KOPT-K1 (cell line): ENCODE measurements around the gene KCNMA1.

Source experiments
- H3K27ac ChIP-seq: fragments of 200-600 bp; sonication (generic); 2 replicates; pipeline ENCODE4 v1.5.1; 2016; ENCODE audit warnings: antibody characterized with exemption, mild to moderate bottlenecking, low read depth, low read length; ENCODE audit not compliant: poor library complexity, severe bottlenecking
- H3K36me3 ChIP-seq: fragments of 200-600 bp; sonication (generic); 2 replicates; pipeline ENCODE4 v1.5.1; 2017; ENCODE audit warnings: antibody characterized with exemption, mild to moderate bottlenecking, low read length, moderate library complexity; ENCODE audit not compliant: insufficient read depth
- H3K9me3 ChIP-seq: fragments of 200-600 bp; sonication (generic); 2 replicates; pipeline ENCODE4 v1.5.1; 2017; ENCODE audit warnings: antibody characterized with exemption, low read length, mild to moderate bottlenecking; ENCODE audit not compliant: insufficient read depth, poor library complexity, severe bottlenecking

KCNMA1 gene

GRCh38 chr10:77074104-77074624 is 563.4 kb downstream of the KCNMA1 start:
- H3K27ac ChIP-seq: no peak overlapping the region
- no peaks in the 10 kb centered on the region for H3K9me3 ChIP-seq
- H3K36me3 ChIP-seq: no peaks in the 10 kb centered on the region

- H3K27ac ChIP-seq: no peak overlapping the region
- no peaks in the 10 kb centered on the region for H3K36me3 ChIP-seq
- no peaks in the 10 kb centered on the region for H3K9me3 ChIP-seq
These were observed 564.0 kb downstream of the KCNMA1 start for GRCh38 chr10:77073663-77073960.

GRCh38 chr10:77072836-77073662 is 564.6 kb downstream of the KCNMA1 start:
- Histone ChIP-seq H3K9me3 (no peaks in the 10 kb centered on the region), H3K36me3 (no peaks in the 10 kb centered on the region), H3K27ac (no peak overlapping the region)

- no peak overlapping the region for H3K27ac ChIP-seq
- H3K9me3 ChIP-seq: no peaks in the 10 kb centered on the region
- no peaks in the 10 kb centered on the region for H3K36me3 ChIP-seq
These were observed 565.2 kb downstream of the KCNMA1 start for GRCh38 chr10:77072361-77072835.

- H3K36me3 ChIP-seq: no peaks in the 10 kb centered on the region
- no peaks in the 10 kb centered on the region for H3K9me3 ChIP-seq
- H3K27ac ChIP-seq: no peak overlapping the region
These were observed 565.7 kb downstream of the KCNMA1 start for GRCh38 chr10:77071956-77072355.

- no peaks in the 10 kb centered on the region for H3K36me3 ChIP-seq
- H3K27ac ChIP-seq: no peak overlapping the region
- H3K9me3 ChIP-seq: no peaks in the 10 kb centered on the region
These were observed 566.6 kb downstream of the KCNMA1 start for GRCh38 chr10:77071001-77071511.

GRCh38 chr10:77070346-77070745 is 567.3 kb downstream of the KCNMA1 start:
- no peaks in the 10 kb centered on the region for H3K9me3 ChIP-seq
- H3K36me3 ChIP-seq: no peaks in the 10 kb centered on the region
- H3K27ac ChIP-seq: no peak overlapping the region

- Histone ChIP-seq H3K36me3 (no peaks in the 10 kb centered on the region), H3K27ac (no peak overlapping the region), H3K9me3 (no peaks in the 10 kb centered on the region)
These were observed 568.6 kb downstream of the KCNMA1 start for GRCh38 chr10:77068969-77069368.

GRCh38 chr10:77068272-77068671 is 569.3 kb downstream of the KCNMA1 start:
- H3K9me3 ChIP-seq: no peaks in the 10 kb centered on the region
- no peaks in the 10 kb centered on the region for H3K36me3 ChIP-seq
- H3K27ac ChIP-seq: no peak overlapping the region

GRCh38 chr10:77062381-77062780 is 575.2 kb downstream of the KCNMA1 start:
- H3K27ac ChIP-seq: no peak overlapping the region
- H3K36me3 ChIP-seq: no peaks in the 10 kb centered on the region
- H3K9me3 ChIP-seq: no peaks in the 10 kb centered on the region

GRCh38 chr10:77060913-77061312 is 576.7 kb downstream of the KCNMA1 start:
- Histone ChIP-seq H3K9me3 (no peaks in the 10 kb centered on the region), H3K27ac (no peak overlapping the region), H3K36me3 (no peaks in the 10 kb centered on the region)

GRCh38 chr10:77056650-77057049 is 581.0 kb downstream of the KCNMA1 start:
- Histone ChIP-seq H3K9me3 (no peaks in the 10 kb centered on the region), H3K27ac (no peak overlapping the region), H3K36me3 (no peaks in the 10 kb centered on the region)

- Histone ChIP-seq H3K27ac (no peak overlapping the region), H3K9me3 (no peaks in the 10 kb centered on the region), H3K36me3 (no peaks in the 10 kb centered on the region)
These were observed 585.0 kb downstream of the KCNMA1 start for GRCh38 chr10:77052593-77052992.

- H3K36me3 ChIP-seq: no peaks in the 10 kb centered on the region
- H3K27ac ChIP-seq: no peak overlapping the region
- H3K9me3 ChIP-seq: no peaks in the 10 kb centered on the region
These were observed 585.8 kb downstream of the KCNMA1 start for GRCh38 chr10:77051837-77052236.

- H3K36me3 ChIP-seq: no peaks in the 10 kb centered on the region
- H3K9me3 ChIP-seq: no peaks in the 10 kb centered on the region
- no peak overlapping the region for H3K27ac ChIP-seq
These were observed 587.7 kb downstream of the KCNMA1 start for GRCh38 chr10:77049896-77050295.

- no peak overlapping the region for H3K27ac ChIP-seq
- no peaks in the 10 kb centered on the region for H3K36me3 ChIP-seq
- H3K9me3 ChIP-seq: no peaks in the 10 kb centered on the region
These were observed 588.5 kb downstream of the KCNMA1 start for GRCh38 chr10:77049146-77049545.
